HG03280 (cell line): Measurements from ENCODE around the gene OSBPL3.
A peak's percentile ranks its signal among the peaks of the same experiment; 100 is the strongest.

Experiments used
- ATAC-seq: cut with Tn5 transposase; IDR thresholded peaks from one replicate; pipeline ENCODE4 v1.9.1; 2021; ENCODE audit warnings: mild to moderate bottlenecking, moderate library complexity; ENCODE audit not compliant: unreplicated experiment

The OSBPL3 gene

GRCh38 chr7:24868741-24869140 lies 111.2 kb downstream of the OSBPL3 start:
- no peak for ATAC-seq

- no peak for ATAC-seq
Observed at GRCh38 chr7:24866004-24866615, 113.9 kb downstream of the OSBPL3 start.

- ATAC-seq = no peak
Observed at GRCh38 chr7:24864214-24864817, 115.7 kb downstream of the OSBPL3 start.

GRCh38 chr7:24863626-24864025 lies 116.4 kb downstream of the OSBPL3 start:
- no peak for ATAC-seq

GRCh38 chr7:24862461-24862860 lies 117.5 kb downstream of the OSBPL3 start:
- ATAC-seq = no peak

- ATAC-seq = no peak
Observed at GRCh38 chr7:24861336-24861735, 118.6 kb downstream of the OSBPL3 start.

- ATAC-seq = no peak
Observed at GRCh38 chr7:24860611-24861010, 119.4 kb downstream of the OSBPL3 start.

GRCh38 chr7:24858108-24858977 lies 121.6 kb downstream of the OSBPL3 start:
- ATAC-seq = no peak

- ATAC-seq = no peak
Observed at GRCh38 chr7:24857623-24858022, 122.4 kb downstream of the OSBPL3 start.

GRCh38 chr7:24854866-24855265 lies 125.1 kb downstream of the OSBPL3 start:
- ATAC-seq = no peak

- no peak for ATAC-seq
Observed at GRCh38 chr7:24851786-24852185, 128.2 kb downstream of the OSBPL3 start.

- ATAC-seq = no peak
Observed at GRCh38 chr7:24848878-24849277, 131.1 kb downstream of the OSBPL3 start.

- ATAC-seq = no peak
Observed at GRCh38 chr7:24847754-24848153, 132.2 kb downstream of the OSBPL3 start.

- ATAC-seq = no peak
Observed at GRCh38 chr7:24843821-24844434, 136.1 kb downstream of the OSBPL3 start.

GRCh38 chr7:24842449-24843241 lies 137.3 kb downstream of the OSBPL3 start:
- peak; percentile 68 for ATAC-seq

- no peak for ATAC-seq
Observed at GRCh38 chr7:24842029-24842428, 137.9 kb downstream of the OSBPL3 start.

- no peak for ATAC-seq
Observed at GRCh38 chr7:24840563-24840962, 139.4 kb downstream of the OSBPL3 start.

GRCh38 chr7:24836084-24836483 lies 143.9 kb downstream of the OSBPL3 start:
- ATAC-seq = peak; percentile 53

GRCh38 chr7:24835643-24836042 lies 144.3 kb downstream of the OSBPL3 start:
- ATAC-seq = no peak

- peak; percentile 58 for ATAC-seq
Observed at GRCh38 chr7:24834128-24834798, 145.7 kb downstream of the OSBPL3 start.
